Stomach (tissue), 9 donors: ENCODE data around the gene NRCAM. TPM values are rescaled to one million over a fixed set of nuclear protein-coding genes. Genes with fewer than 3 reads are reported as not detected.

Source experiments
- DNase-seq, 2 donors: peaks; one replicate each; pipeline versions ENCODE4 v3.0.0 to v3.0.0-alpha.2; 2013 to 2019
- H3K27ac ChIP-seq, 5 donors: fragments of 200-600 bp in 4 of 5; sonication (generic) in 4 of 5; one replicate each; pipeline ENCODE4 v1.5.1; 2013 to 2019; ENCODE audit warnings: mild to moderate bottlenecking in 1 of 5, moderate library complexity in 1 of 5
- H3K27me3 ChIP-seq, 3 donors: fragments of 200-600 bp; sonication (generic); one replicate each; pipeline ENCODE4 v1.5.1; 2017 to 2019; ENCODE audit warnings: mixed run types in 1 of 3
- H3K36me3 ChIP-seq, 4 donors: fragments of 200-600 bp; sonication (generic); 1 replicate in 3 of 4; 2 replicates in 1 of 4; pipeline ENCODE4 v1.5.1; 2016 to 2019
- H3K4me1 ChIP-seq, 4 donors: fragments of 200-600 bp; sonication (generic); one replicate each; pipeline ENCODE4 v1.5.1; 2016 to 2019
- H3K4me3 ChIP-seq, 4 donors: fragments of 200-600 bp; sonication (generic) in 3 of 4; one replicate each; pipeline ENCODE4 v1.5.1; 2016 to 2019; ENCODE audit warnings: mild to moderate bottlenecking in 1 of 4
- H3K9me3 ChIP-seq, 4 donors: fragments of 200-600 bp; sonication (generic); one replicate each; pipeline ENCODE4 v1.5.1; 2016 to 2019
- EP300 ChIP-seq: sonication (generic); formaldehyde crosslinking; IDR thresholded peaks from one replicate; pipeline ENCODE4 v1.6.1; 2017; ENCODE audit warnings: antibody characterized with exemption
- POLR2A ChIP-seq, 4 donors: fragments of 450-650 bp; IDR thresholded peaks; one replicate each; pipeline ENCODE4 v1.6.1; 2016; ENCODE audit warnings: antibody characterized with exemption in 4 of 4, control low read depth in 2 of 4, mild to moderate bottlenecking in 1 of 4, moderate library complexity in 1 of 4
- POLR2AphosphoS5 ChIP-seq, 3 donors: sonication (generic); formaldehyde crosslinking; IDR thresholded peaks; one replicate each; pipeline ENCODE4 v1.6.1; 2016; ENCODE audit warnings: antibody characterized with exemption in 3 of 3
- WGBS, 5 donors: extraction: QIAGEN DNeasy Blood & Tissue Kit in 3 of 5; methylation state at CpG; one replicate each; pipeline versions ENCODE4 v1.1.5 to v1.1.7; 2013 to 2018; 5-methylcytosine and 5-hydroxymethylcytosine counted together
- intact Hi-C: fragments of 100-400 bp; cut with DNase I; formaldehyde crosslinking; loops from one replicate; pipeline ENCODE4 v1.15.1; 2023; ENCODE audit warnings: low total_unique reads
- polyA plus RNA-seq, 3 donors: library from polyadenylated mRNA; stranded (reverse); fragments of 200-250 nt; gene quantifications; one replicate each; pipeline ENCODE4 v1.2.3, GENCODE V29; 2013
- total RNA-seq, 5 donors: library from RNA; depleted of rRNA; stranded (reverse); fragments of >200 nt; gene quantifications; one replicate each; pipeline versions ENCODE4 v1.1.0 to v1.2.3, GENCODE V29; 2014 to 2016
- TF ChIP-seq, protein P1 (sequence below), 7 experiments: fragments of 450-650 bp in 4 of 7; fragments of 200-600 bp in 3 of 7; sonication (generic) in 3 of 7; IDR thresholded peaks; one replicate each; pipeline ENCODE4 v1.5.1; 2016 to 2019; ENCODE audit warnings: antibody characterized with exemption in 7 of 7, control low read depth in 2 of 7, mild to moderate bottlenecking in 1 of 7
- donor health status: healthy with polysubstance abuse.
- donor health status: Bipolar disorder and iron deficiency.
- donor health status: healthy.

The NRCAM gene
- total and polyA plus RNA-seq, 8 donors = 1.2 to 9.4 (median 2.3) TPM

- Histone ChIP-seq H3K9me3 (no peaks in the 10 kb centered on the region), H3K4me1 (no peaks in the 10 kb centered on the region), H3K27me3 (no peaks in the 10 kb centered on the region), H3K4me3 (no peak overlapping the region), H3K27ac (no peak overlapping the region), H3K36me3 (no peaks in the 10 kb centered on the region)
- intact Hi-C loops = no loop called here
- 93 to 98% (median 95%) methylated on average over 2 of the region's 2 CpGs for WGBS, 5 donors
- no peak for DNase-seq
- TF ChIP-seq POLR2A (IDR thresholded peaks at IDR 0.05) (no peak), EP300 (no peak), POLR2AphosphoS5 (IDR thresholded peaks at IDR 0.05) (no peak)
- TF ChIP-seq, protein P1, sequence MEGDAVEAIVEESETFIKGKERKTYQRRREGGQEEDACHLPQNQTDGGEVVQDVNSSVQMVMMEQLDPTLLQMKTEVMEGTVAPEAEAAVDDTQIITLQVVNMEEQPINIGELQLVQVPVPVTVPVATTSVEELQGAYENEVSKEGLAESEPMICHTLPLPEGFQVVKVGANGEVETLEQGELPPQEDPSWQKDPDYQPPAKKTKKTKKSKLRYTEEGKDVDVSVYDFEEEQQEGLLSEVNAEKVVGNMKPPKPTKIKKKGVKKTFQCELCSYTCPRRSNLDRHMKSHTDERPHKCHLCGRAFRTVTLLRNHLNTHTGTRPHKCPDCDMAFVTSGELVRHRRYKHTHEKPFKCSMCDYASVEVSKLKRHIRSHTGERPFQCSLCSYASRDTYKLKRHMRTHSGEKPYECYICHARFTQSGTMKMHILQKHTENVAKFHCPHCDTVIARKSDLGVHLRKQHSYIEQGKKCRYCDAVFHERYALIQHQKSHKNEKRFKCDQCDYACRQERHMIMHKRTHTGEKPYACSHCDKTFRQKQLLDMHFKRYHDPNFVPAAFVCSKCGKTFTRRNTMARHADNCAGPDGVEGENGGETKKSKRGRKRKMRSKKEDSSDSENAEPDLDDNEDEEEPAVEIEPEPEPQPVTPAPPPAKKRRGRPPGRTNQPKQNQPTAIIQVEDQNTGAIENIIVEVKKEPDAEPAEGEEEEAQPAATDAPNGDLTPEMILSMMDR (IDR thresholded peaks at IDR 0.05) = no peak
Observed at GRCh38 chr7:108231221-108231620, 225.0 kb downstream of the NRCAM start.

DNA sequence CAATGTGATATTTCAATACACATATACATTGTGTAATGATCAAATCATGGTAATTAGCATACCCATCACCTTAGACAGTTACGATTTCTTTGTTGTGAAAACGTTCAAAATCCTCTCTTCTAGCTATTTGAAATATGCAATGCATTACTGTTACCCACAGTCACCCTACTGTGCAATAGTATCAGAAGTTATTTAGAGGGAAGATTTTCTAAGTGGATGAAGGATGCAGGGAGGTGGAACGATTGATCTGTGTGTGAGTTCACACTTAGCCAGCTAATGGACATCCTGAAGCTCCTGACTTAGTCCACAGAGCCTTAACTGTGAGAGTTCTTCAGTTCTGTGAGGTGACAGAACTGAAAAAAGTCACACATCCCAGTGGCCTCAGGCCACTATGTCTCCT is 228.9 kb downstream of the NRCAM start:
- H3K27ac ChIP-seq = no peak overlapping the region
- no peak for TF ChIP-seq EP300
- TF ChIP-seq POLR2AphosphoS5 (IDR thresholded peaks at IDR 0.05) = no peak
- TF ChIP-seq, protein P1 (IDR thresholded peaks at IDR 0.05) = no peak
- TF ChIP-seq POLR2A (IDR thresholded peaks at IDR 0.05) = no peak
- intact Hi-C loops = no loop called here
- H3K9me3 ChIP-seq = no peaks in the 10 kb centered on the region
- no peaks in the 10 kb centered on the region for H3K36me3 ChIP-seq
- no peak for DNase-seq
- H3K27me3 ChIP-seq = no peaks in the 10 kb centered on the region
- H3K4me3 ChIP-seq = no peak overlapping the region
- H3K4me1 ChIP-seq = no peaks in the 10 kb centered on the region
- 69 to 85% (median 78%) methylated on average over 3 of the region's 3 CpGs for WGBS, 5 donors

GRCh38 chr7:108226816-108227299 is 229.4 kb downstream of the NRCAM start:
- Histone ChIP-seq H3K36me3 (no peaks in the 10 kb centered on the region), H3K4me1 (no peaks in the 10 kb centered on the region), H3K27ac (no peak overlapping the region), H3K4me3 (no peak overlapping the region), H3K27me3 (no peaks in the 10 kb centered on the region), H3K9me3 (no peaks in the 10 kb centered on the region)
- TF ChIP-seq, protein P1 (IDR thresholded peaks at IDR 0.05) = no peak
- TF ChIP-seq EP300 = no peak
- TF ChIP-seq POLR2A (IDR thresholded peaks at IDR 0.05) = no peak
- no peak for TF ChIP-seq POLR2AphosphoS5 (IDR thresholded peaks at IDR 0.05)
- WGBS, 5 donors = 58 to 73% (median 66%) methylated on average over 3 of the region's 3 CpGs
- intact Hi-C loops = no loop called here
- DNase-seq = no peak

DNA sequence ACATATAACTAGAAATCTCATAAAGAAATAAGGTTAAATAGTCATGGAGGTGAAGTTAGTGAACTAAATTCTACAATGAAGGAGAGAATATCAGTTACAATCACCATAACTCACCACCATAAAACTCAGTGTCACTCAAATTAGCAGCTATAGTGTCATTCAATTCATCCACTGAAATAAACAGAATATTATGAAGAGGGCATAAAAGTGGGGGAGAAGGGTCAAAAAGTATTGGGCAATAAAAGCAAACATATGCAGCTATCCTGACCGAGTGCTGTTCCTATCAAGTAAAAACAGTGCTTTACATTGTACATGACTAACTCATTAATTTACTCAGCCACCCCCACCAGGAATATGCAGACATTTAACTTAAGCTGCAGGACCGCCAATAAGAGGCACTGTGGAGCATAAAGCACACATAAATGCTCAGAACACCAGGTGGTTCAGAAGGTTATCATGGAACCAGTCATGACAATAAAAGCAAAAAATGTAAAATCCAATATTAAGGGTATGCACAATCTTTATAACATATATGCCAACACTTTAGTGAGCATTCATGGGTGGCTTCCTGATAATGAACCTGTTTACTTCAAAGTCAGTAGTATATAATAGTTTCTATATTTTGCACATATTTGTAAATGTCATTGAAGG is 230.6 kb downstream of the NRCAM start:
- DNase-seq = peak in 1 of 2 donors; percentile 17
- WGBS, 5 donors = 40 to 70% (median 63%) methylated on average over 2 of the region's 2 CpGs
- intact Hi-C loops = no loop called here
- Histone ChIP-seq H3K36me3 (no peaks in the 10 kb centered on the region), H3K27me3 (no peaks in the 10 kb centered on the region), H3K4me1 (no peaks in the 10 kb centered on the region), H3K9me3 (no peaks in the 10 kb centered on the region), H3K27ac (no peak overlapping the region), H3K4me3 (no peak overlapping the region)
- TF ChIP-seq, protein P1 (IDR thresholded peaks at IDR 0.05) = no peak
- TF ChIP-seq EP300 (no peak), POLR2AphosphoS5 (IDR thresholded peaks at IDR 0.05) (no peak), POLR2A (IDR thresholded peaks at IDR 0.05) (no peak)
